PFSK-1 (cell line): ENCODE measurements around the gene ERBB4.

Source experiments
- FOXP2 ChIP-seq: optimal IDR thresholded peaks from 2 replicates; pipeline ENCODE3; 2011; ENCODE audit warnings: borderline replicate concordance, control low read depth, inconsistent platforms; ENCODE audit not compliant: insufficient read depth; ENCODE audit errors: extremely low read length, extremely low read depth
- POLR2AphosphoS5 ChIP-seq: IDR thresholded peaks from 2 replicates; pipeline ENCODE4 v1.6.1; 2012; ENCODE audit warnings: low read depth, mild to moderate bottlenecking, control low read depth, low read length, moderate library complexity
- SIN3A ChIP-seq: IDR thresholded peaks from 2 replicates; pipeline ENCODE4 v1.6.1; 2012; ENCODE audit warnings: mild to moderate bottlenecking, low read length, moderate library complexity, borderline replicate concordance; ENCODE audit not compliant: insufficient read depth
- TAF1 ChIP-seq: IDR thresholded peaks from 2 replicates; pipeline ENCODE4 v1.6.1; 2012; ENCODE audit warnings: low read length, control low read depth, borderline replicate concordance; ENCODE audit not compliant: insufficient read depth
- TF ChIP-seq, protein P1 (sequence below), 2 experiments: IDR thresholded peaks; 2 replicates each; pipeline versions ENCODE4 v1.6.1 to v1.8.0; 2011 to 2012; ENCODE audit warnings: low read depth in 2 of 2, low read length in 2 of 2, control low read depth in 1 of 2, inconsistent platforms in 1 of 2, mild to moderate bottlenecking in 1 of 2, moderate library complexity in 1 of 2; ENCODE audit not compliant: insufficient read depth in 1 of 2

The ERBB4 gene

GRCh38 chr2:211391189-211391567 lies 1147.4 kb downstream of the ERBB4 start:
- TF ChIP-seq TAF1: no peak
- TF ChIP-seq, protein P1, sequence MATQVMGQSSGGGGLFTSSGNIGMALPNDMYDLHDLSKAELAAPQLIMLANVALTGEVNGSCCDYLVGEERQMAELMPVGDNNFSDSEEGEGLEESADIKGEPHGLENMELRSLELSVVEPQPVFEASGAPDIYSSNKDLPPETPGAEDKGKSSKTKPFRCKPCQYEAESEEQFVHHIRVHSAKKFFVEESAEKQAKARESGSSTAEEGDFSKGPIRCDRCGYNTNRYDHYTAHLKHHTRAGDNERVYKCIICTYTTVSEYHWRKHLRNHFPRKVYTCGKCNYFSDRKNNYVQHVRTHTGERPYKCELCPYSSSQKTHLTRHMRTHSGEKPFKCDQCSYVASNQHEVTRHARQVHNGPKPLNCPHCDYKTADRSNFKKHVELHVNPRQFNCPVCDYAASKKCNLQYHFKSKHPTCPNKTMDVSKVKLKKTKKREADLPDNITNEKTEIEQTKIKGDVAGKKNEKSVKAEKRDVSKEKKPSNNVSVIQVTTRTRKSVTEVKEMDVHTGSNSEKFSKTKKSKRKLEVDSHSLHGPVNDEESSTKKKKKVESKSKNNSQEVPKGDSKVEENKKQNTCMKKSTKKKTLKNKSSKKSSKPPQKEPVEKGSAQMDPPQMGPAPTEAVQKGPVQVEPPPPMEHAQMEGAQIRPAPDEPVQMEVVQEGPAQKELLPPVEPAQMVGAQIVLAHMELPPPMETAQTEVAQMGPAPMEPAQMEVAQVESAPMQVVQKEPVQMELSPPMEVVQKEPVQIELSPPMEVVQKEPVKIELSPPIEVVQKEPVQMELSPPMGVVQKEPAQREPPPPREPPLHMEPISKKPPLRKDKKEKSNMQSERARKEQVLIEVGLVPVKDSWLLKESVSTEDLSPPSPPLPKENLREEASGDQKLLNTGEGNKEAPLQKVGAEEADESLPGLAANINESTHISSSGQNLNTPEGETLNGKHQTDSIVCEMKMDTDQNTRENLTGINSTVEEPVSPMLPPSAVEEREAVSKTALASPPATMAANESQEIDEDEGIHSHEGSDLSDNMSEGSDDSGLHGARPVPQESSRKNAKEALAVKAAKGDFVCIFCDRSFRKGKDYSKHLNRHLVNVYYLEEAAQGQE (IDR thresholded peaks at IDR 0.05; ENCODE audit: insufficient read depth in 1 of 2, low read depth in 2 of 2, low read length in 2 of 2): no peak
- no peak for TF ChIP-seq POLR2AphosphoS5
- no peak for TF ChIP-seq SIN3A
- TF ChIP-seq FOXP2: no peak

DNA sequence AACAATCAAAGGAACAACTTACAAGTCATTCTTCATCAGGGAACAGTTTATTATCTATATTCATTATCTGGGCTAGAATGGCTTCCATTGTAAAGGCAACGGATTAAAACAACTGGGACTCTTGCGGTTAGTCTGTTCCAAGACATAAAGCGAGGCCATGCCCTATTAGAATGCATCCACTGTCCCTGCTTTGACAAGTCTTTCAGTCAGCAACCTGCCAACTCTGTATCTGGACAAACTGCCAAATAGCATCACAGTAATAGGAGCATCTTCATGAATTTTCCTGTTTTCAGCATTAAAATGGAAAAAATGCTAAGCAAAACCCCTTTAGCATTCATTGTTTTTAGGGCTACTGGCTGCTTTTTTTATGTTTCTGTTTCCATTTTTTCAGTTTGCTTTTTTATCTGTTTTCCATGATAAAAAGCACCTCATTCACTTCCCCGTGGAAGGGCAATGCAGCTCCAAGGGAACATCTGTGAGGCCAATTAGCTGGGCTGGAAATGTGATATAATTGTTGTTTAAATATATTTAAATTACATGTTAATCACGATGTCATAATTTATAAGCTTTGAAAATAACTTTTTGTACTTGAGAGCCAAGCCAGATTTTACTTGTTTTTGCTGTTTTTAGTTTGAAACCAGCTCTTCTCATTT lies 1147.9 kb downstream of the ERBB4 start:
- no peak for TF ChIP-seq POLR2AphosphoS5
- no peak for TF ChIP-seq FOXP2
- no peak for TF ChIP-seq TAF1
- TF ChIP-seq SIN3A: no peak
- TF ChIP-seq, protein P1 (IDR thresholded peaks at IDR 0.05; ENCODE audit: insufficient read depth in 1 of 2, low read depth in 2 of 2, low read length in 2 of 2): no peak

DNA sequence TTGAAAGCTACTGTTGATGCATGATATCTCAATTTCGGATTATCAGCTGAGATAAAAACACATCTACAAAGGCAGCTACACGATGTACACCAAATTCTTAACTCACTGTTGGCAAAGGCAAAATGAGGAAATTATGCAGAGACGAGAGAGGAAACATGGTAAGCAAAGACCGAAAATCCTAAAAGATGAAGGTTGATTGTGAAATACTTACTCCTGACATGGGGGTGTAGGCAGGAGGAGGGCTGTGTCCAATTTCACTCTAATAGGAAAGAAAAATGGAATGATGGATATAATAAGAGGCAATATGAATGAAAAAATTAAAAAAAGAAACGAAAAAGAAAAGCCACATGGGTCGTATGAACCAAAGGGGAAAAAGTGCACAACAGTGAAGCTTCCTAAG lies 1150.9 kb downstream of the ERBB4 start:
- TF ChIP-seq, protein P1 (IDR thresholded peaks at IDR 0.05; ENCODE audit: insufficient read depth in 1 of 2, low read depth in 2 of 2, low read length in 2 of 2): no peak
- TF ChIP-seq TAF1 (no peak), SIN3A (no peak), FOXP2 (no peak), POLR2AphosphoS5 (no peak)

- TF ChIP-seq, protein P1 (IDR thresholded peaks at IDR 0.05; ENCODE audit: insufficient read depth in 1 of 2, low read depth in 2 of 2, low read length in 2 of 2): no peak
- TF ChIP-seq POLR2AphosphoS5 (no peak), TAF1 (no peak), SIN3A (no peak), FOXP2 (no peak)
These were observed 1158.6 kb downstream of the ERBB4 start for GRCh38 chr2:211380041-211380440.

- no peak for TF ChIP-seq SIN3A
- TF ChIP-seq TAF1: no peak
- TF ChIP-seq, protein P1 (IDR thresholded peaks at IDR 0.05; ENCODE audit: insufficient read depth in 1 of 2, low read depth in 2 of 2, low read length in 2 of 2): no peak
- no peak for TF ChIP-seq POLR2AphosphoS5
- no peak for TF ChIP-seq FOXP2
These were observed 1162.2 kb downstream of the ERBB4 start for GRCh38 chr2:211376410-211376809.
